GM12874 (cell line): ENCODE results near the gene CSNK2A2.

Experiments
- CTCF ChIP-seq: IDR thresholded peaks from 2 replicates; pipeline ENCODE4 v1.5.1; 2011; ENCODE audit warnings: low read depth, mild to moderate bottlenecking, control low read depth, low read length, moderate library complexity; ENCODE audit not compliant: insufficient read depth

The CSNK2A2 gene

GRCh38 chr16:58211846-58212245 lies 13.9 kb upstream of the CSNK2A2 start:
- TF ChIP-seq CTCF, result no peak

GRCh38 chr16:58211245-58211644 lies 13.3 kb upstream of the CSNK2A2 start:
- no peak for TF ChIP-seq CTCF

GRCh38 chr16:58205276-58206036 lies 7.5 kb upstream of the CSNK2A2 start:
- no peak for TF ChIP-seq CTCF

- TF ChIP-seq CTCF, result no peak
Measured at GRCh38 chr16:58201163-58201562, 3.3 kb upstream of the CSNK2A2 start.

- no peak for TF ChIP-seq CTCF
Measured at GRCh38 chr16:58200004-58200797, 2.3 kb upstream of the CSNK2A2 start.

GRCh38 chr16:58198803-58199411 lies 1.0 kb upstream of the CSNK2A2 start:
- no peak for TF ChIP-seq CTCF

- TF ChIP-seq CTCF, result no peak
Measured at GRCh38 chr16:58197314-58198012, 443 bp downstream of the CSNK2A2 start.
